ENCODE measurements around the gene SCN4B.

The SCN4B gene

DNA sequence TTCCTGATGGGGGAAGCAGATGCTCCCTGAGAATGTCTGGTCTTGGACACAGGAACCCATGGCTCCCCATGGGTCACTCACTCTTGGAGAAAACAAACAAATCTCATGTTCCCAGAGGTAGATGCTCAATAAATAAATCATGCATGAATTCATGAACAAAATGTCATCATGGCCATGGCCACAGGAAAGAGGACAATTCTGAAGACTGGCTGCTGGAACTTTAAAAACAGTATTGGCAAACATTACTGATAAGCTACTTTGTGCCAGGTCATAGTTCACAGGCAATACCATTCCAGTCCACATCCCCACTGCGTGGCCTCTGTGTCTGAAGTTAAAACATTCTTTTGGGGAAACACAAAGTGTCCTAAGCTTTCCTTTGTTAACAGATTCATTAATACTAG lies 56.7 kb downstream of the SCN4B start:
- no peak for DNase-seq

DNA sequence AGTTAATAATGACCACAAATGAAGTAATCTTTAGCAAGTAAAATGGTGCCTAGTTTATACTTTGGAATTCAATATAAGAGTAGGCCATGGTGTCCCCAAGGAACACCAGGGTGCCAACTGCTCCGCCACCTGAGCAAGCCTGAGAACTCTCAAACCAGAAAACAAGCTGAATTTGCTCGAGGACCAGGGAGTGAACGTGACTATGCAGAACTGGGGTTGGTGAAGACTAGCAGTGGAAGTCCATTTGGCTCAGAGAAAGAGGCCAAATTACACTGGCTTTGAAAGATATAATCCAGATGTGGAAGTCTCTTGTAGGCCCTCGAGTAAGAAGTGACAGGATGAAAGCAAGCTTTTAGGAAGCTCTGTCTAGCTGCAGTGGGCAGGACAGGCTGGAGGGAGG lies 57.1 kb downstream of the SCN4B start:
- no peak for DNase-seq

DNA sequence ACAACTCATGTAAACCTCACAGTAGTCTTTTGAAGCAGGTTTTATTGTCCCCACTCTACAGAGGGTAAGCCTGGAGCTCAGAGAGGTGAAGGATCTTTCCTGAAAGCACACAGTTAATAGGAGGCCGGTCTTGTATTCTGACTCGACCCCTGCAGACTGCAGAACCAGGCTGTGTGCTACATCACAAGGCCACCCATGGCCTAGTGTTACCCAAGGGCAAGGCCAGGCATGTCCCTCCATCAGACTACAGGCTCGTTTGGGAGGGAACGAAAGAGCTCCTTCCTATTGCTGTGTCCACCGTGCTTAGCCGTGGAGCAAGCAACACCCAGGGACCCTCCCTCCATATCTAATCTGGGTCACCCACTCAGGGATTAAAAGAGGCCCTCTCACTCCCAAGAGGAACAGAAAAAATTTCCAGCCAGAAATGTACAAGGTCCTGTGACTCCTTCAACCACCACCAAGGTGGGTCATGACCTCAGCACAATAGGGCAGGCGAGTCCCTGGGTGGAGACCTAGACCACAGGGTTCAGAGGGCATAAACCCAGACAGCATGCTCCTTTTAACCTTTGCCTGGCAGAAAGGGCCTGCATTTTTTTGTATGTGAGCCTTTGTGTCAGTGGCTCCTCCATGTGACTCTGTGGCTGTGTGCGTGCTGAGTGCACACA lies 59.6 kb downstream of the SCN4B start:
- DNase-seq = no peak

- no peak for DNase-seq
Observed at GRCh38 chr11:118091690-118092089, 60.9 kb downstream of the SCN4B start.

DNA sequence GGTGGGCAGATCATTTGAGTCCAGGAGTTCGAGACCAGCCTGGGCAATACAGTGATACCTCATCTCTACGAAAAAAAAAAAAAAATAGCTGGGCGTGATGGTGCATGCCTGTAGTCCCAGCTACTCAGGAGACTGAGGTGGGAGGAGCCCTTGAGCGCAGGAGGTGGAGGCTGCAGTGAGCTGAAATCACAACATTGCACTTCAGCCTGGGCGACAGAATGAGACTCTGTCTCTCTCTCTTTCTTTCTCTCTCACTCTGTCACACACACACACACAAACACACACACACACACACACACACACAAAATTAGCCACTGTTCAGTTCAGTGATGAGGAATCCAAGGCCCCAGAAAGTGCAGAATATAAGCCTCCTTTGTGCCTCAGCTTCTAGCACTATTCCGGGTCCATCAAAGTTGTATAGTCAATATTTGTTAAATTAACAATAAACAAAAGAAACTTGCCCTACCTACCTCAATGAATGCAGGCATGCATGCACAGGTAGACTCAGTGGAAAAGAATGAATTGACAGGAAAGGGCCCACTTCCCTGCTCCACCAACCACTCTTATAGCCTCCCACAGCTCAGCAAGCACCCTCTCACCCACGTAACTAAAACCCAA lies 62.0 kb downstream of the SCN4B start:
- no peak for DNase-seq

GRCh38 chr11:118088531-118088930 lies 64.1 kb downstream of the SCN4B start:
- DNase-seq = no peak

DNA sequence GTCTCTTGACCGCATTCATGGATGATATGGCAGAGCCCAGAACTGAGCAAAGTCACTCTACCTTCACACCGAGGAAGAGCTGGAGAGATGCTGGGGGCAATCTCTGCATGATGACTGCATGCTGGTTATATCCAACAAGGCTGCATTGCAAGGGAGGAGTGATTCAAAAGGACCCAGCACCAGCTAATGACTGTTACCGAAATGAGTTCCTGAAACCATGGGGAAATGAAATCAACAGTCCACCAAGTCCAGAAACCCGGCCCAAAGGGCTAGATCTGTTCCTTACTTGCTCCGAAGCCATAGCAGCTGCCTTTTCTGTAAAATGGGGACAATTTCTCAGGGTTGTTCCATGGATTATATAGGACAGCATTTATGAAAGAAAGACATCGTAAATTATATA lies 64.7 kb downstream of the SCN4B start:
- no peak for DNase-seq

DNA sequence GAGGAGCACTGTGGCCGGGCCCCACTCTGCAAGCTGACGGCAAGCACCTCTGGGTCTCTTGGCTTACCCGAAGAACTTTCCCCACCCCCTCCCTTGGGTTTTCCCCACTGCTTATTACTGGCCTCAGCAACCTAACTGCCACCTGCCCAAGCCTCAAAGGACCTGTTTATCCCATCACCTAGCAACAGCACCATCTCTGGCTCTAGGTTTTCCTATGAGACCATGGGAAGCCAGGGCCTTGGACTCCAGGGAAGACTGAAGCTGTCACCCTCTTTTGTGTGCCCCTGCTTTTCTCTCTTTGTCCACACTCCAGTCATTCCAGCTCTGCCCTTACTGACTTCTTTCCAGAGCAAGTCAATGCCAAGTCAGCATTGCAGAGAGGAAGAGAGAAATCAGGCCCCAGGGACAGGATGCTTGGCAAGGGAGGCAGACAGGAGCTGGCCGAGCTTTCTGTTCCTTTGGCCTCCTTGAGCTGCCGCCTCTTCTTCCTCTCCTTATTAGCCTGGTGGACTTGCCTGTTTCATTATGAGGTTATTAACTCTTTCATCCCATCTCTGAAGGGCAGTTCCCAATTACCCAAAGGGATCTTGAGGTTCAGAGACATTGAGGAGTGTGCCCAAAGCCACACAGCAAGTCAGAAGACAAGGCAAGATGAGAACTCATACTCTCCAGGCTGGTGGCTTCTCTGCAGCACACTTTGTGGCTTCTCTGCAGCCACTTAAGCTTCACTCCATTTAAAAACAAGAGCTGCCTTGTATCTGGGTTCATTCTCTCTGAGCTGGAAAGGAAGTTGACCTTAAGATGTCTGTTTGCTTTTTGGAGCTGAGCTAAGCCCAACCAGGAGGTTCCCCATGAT lies 65.5 kb downstream of the SCN4B start, which contains the start of gene SMIM35:
Gene SMIM35 (minus strand): TSS at position 51 of the 856 bp plus-strand sequence. CDS start 206 bp downstream, outside the sequence.
- no peak for DNase-seq

GRCh38 chr11:118084656-118085055 lies 68.0 kb downstream of the SCN4B start:
- no peak for DNase-seq

- no peak for DNase-seq
Observed at GRCh38 chr11:118084247-118084646, 68.4 kb downstream of the SCN4B start.
